Daoy (cell line): ENCODE data around the gene TSPAN15. TPM values are rescaled to one million over a fixed set of nuclear protein-coding genes. Genes with fewer than 3 reads are reported as not detected.

ENCODE experiments used
- DNase-seq: peaks from one replicate; pipeline ENCODE4 v3.0.0-alpha.2; 2015; ENCODE audit warnings: low read depth
- total RNA-seq: library from RNA; depleted of rRNA; stranded (reverse); fragments of >200 nt; shearing (Covaris generic); gene quantifications from 2 replicates; pipeline ENCODE4 v1.2.3, GENCODE V29; 2014; rRNA removed

TSPAN15 gene
- total RNA-seq, 1 experiment from 2014 or later: 4.6 TPM

DNA sequence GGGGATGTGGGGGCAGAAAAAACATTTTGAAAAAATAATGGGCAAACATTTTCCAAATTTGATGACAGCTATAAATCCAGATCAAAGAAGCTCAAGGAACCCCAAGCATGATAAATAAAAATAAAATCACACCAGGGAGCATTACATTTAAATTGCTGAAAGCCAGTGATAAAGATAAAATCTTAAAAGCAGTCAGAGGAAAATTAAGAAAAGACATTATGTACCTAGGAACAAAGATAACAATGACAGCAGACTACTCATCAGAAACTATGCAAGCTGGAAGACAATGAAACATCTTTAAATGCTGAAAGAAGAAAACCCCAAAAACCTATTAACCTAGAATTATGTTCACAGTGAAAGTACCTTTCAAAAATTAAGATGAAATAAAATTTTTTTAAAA is 98.7 kb downstream of the TSPAN15 start:
- no peak for DNase-seq

DNA sequence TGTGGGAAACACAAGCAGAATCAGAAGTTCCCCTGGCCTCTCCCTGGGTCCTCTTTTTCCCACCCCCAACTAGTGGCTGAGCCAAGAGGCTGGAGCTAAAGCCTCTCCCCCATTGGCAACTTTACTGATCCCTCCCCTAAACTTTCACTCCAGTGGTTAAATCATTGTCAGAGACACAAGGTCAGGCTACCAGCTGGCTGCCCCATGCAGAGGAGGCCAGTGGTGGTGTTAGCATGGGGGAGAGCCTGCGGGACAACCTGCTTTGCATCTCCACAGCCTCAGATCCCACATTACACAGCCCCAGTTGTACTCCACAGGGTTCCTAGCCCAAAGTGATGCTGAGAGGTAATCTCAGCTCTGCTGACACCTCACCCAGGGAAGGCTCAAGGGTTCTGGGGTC is 101.0 kb downstream of the TSPAN15 start:
- no peak for DNase-seq

DNA sequence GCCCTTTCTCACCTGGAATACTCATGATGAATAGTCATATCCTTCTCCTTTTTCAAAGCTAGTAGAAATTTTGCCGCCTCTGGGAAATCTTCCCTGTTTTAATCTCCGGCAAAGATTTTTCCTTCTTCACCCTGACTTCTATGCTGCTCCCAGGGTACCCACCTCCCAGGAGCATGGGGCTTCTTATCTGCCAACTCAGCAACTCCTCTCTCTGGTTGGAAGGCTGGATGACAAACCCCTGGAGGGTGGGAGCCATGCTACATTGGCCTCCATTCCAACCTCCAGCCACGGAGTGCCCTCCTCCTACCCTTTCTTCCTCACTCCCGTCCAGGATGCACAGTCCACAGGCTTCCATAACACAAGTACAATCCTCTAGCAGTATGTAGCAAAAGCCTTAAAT is 102.1 kb downstream of the TSPAN15 start:
- DNase-seq: no peak

DNA sequence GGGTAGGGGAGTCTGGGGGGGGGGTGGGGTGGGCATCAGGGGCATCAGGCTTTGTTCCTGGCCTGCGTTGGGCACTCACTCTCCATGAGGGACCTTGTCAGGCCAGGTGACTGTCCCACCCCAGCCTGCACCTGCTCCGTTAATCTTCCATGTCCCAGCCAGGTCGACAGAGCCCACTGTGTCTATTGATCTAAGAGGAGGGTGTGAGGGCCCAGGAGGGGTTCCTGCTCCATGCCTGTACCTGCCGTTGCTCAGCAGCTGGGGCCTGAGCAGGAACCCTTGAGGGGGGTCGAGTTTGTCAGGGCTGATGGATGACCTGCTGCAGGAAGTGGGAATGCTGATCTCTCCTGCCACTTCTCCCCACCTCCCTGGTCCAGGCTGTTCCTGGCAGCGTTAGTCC is 103.3 kb downstream of the TSPAN15 start:
- DNase-seq: no peak

Other genes starting within 250 kb of the TSPAN15 start
- gene HKDC1, start 231.1 kb upstream of the TSPAN15 start, total RNA-seq: 0.69 and 0.89 TPM in 2 replicates
- 20.8 and 28.9 TPM in 2 replicates for gene HK1, start 173.0 kb upstream of the TSPAN15 start, total RNA-seq
- not detected in 2 replicates for gene TACR2, start 34.5 kb upstream of the TSPAN15 start, total RNA-seq
- gene NEUROG3, start 122.0 kb downstream of the TSPAN15 start, total RNA-seq: not detected in 2 replicates
- 2.8 and 4.6 TPM in 2 replicates for gene FAM241B, start 178.8 kb downstream of the TSPAN15 start, total RNA-seq